Measurements from ENCODE around the gene DYRK4.
"Not testable (repeated sequence)": the region's sequence is repeated elsewhere in the genome, so short reads cannot be mapped to it uniquely, and the experiment has no call there.

Gene DYRK4, protein sequence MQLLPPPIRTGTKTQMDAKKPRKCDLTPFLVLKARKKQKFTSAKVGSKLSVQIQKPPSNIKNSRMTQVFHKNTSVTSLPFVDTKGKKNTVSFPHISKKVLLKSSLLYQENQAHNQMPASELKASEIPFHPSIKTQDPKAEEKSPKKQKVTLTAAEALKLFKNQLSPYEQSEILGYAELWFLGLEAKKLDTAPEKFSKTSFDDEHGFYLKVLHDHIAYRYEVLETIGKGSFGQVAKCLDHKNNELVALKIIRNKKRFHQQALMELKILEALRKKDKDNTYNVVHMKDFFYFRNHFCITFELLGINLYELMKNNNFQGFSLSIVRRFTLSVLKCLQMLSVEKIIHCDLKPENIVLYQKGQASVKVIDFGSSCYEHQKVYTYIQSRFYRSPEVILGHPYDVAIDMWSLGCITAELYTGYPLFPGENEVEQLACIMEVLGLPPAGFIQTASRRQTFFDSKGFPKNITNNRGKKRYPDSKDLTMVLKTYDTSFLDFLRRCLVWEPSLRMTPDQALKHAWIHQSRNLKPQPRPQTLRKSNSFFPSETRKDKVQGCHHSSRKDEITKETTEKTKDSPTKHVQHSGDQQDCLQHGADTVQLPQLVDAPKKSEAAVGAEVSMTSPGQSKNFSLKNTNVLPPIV
- total RNA-seq, result 2.5 to 5.2 reads per million in 2 donors

DNA sequence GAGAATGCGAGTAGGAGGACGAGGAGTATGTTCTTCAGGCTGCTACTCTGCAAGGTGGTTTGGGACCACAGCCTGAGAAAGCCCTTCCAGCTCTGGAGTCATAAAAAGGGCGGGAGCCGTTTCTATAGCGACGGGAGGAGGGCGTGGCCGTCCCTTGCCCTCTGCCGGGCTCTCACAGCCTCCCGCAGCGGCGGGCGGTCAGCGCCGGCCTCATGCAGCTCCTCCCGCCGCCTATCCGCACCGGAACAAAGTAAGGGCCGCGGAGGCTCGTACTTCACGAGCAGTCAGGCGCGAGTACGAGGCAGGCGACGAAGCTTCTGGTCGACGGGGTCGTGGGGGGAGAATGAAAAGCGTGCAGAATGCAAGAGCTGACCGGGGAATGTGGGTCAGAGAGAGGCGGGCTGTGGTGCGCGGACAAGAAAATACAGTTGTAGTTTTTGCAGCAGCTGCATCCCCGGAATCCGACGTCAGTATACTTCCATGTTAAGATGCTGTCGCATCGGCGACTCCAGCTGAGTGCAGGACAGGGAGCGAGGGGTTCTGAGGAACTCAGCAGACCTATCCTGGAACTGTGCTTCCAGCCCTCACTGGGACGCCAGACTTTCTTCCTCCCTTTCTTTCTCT lies at the start of gene DYRK4:
Gene DYRK4, plus strand, starts transcription at position 175 of the 624 bp plus-strand sequence. Its CDS starts 38 bp downstream, at position 213.
- no peak for DNase-seq

DNA sequence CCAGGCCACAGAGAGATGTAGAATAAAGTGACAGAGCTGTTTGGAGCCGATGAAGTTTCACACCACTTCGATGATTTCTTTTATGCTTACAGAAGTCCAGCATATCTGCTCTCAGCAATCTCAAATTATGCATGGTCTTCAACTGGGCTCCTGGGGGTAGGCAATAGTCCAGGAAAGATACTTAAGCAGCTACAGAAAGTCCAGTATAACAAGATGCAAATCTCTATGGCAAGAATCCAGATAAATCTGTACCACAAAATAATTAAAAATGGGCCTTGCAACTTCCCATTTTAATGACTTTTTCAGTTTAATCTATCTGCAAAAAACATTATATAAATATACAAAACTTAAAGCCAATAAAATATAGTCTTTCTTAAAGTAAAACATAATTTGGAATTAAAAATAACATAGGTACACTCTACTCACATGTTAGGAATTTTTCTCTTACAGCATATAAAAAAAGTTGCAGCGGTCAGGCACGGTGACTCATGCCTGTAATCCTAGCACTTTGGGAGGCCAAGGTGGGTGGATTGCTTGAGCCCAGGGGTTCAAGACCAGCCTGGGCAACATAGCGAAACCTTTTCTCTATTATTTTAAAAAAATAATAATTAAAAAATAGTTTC lies 43.8 kb upstream of the DYRK4 start:
- DNase-seq, result no peak

DNA sequence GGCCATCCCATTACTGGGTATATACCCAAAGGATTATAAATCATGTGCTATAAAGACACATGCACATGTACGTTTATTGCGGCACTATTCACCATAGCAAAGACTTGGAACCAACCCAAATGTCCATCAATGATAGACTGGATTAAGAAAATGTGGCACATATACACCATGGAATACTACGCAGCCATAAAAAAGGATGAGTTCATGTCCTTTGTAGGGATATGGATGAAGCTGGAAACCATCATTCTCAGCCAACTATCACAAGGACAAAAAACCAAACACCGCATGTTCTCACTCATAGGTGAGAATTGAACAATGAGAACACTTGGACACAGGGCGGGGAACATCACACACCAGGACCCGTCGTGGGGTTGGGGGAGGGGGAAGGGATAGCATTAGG lies 38.6 kb upstream of the DYRK4 start:
- DNase-seq, result not testable (repeated sequence)

DNA sequence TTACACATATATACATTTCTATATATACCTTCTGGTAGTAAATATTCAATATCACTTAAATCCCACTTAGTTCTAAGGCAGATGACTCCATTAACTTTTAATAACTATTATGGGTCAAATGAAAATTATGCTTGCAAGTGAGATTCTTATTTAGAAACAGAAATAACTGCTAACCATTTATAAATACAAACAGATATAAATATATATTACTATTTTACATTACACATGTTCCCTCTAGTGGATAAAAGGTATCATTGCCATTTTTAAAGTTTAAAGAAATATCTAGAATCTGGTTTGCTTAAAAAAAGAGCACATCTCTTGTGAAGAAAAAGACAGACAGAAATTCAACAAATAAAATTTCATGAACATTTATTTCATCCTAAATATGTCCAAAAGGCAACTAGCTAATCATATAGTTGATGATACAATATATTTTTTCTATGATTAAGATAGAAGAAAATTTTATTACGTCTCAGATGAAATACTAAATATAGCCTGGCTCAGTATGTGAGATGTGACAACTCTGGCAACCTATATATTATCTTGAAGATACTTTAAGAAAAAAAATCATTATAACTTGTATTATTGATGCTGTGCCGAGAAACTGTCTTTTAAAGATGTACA lies 35.0 kb upstream of the DYRK4 start:
- DNase-seq, result peak in 1 of 5 experiments; percentile 16

DNA sequence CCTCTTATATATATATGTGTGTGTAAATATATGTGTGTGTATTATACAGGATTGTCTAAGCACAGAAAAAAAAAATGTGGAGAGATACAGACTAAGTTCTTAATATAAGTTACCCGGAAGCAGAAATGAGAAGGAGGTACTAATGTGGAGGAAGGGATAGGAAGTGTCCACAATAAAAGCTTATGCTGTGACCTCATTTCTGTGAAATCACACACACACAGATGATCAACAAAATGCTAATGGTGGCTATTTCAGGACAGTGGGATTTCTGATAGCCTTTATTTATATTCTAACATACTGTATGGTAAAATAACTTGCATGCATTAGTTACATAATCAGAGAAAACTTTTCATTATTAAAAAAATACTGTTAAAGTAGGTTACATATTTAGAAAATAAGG lies 31.8 kb upstream of the DYRK4 start:
- no peak for DNase-seq

DNA sequence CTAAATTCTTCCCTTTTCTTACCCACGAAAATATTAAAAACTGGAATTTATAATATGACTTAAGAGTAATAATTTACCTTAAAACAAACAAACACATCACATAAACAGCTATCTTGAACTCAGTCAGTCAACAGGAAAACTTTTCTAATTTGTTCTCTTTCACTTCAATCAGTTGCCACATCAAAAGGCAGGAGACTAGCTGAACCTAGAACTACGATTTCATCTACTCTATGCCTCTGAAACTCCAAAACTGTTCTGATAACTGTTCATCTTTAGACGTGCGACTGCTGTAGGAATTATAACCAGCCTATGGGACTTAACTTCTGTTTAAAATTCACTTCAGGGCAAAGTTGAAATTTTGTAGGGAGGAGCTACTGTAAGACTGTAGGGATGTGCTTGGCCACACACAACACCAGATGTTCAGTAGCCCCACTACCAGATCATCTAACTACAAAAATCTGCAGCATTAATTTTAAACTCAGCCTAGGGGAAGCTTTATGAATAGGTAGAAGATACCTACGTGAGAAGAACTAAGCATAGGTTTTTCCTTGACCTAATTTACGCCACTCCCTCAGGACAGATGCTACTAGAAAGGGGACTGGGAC lies 30.9 kb upstream of the DYRK4 start:
- no peak for DNase-seq

DNA sequence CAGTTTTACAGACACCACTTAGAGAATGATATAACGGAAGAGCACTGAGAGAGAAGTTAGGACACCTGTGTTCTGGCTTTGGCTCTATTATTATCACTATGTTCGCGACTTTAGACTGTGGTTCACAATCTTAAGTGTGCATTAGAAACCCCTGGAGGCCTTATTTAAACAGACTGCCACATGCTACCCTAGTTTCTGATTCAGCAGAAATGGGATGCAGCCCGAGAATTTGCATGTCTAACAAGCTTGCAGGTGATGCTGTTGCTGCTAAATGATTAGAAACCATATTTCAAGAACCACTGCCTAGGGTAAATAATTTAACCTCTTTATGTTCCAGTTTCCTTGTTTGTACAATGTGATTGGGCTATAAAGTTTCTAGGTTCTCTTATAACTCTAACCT lies 26.9 kb upstream of the DYRK4 start:
- no peak for DNase-seq

DNA sequence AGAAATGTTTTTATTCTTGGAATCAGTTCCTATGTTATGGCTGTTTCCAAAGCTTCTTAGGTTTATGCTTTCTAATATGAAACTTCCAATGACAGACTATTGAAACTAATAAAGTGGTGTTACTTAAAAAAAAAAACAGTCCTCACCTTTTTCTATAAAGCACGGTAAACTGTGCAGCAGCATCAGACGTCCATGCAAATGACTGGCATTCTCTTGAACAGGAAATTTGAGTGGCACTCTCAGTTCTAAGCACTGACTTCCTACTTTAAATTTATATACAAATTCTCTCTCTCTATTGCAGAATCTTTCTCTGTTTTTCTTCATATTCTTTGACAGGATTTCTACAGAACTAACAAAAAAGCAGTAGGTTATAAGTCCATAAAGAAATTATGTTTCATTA lies 26.1 kb upstream of the DYRK4 start:
- DNase-seq, result no peak

DNA sequence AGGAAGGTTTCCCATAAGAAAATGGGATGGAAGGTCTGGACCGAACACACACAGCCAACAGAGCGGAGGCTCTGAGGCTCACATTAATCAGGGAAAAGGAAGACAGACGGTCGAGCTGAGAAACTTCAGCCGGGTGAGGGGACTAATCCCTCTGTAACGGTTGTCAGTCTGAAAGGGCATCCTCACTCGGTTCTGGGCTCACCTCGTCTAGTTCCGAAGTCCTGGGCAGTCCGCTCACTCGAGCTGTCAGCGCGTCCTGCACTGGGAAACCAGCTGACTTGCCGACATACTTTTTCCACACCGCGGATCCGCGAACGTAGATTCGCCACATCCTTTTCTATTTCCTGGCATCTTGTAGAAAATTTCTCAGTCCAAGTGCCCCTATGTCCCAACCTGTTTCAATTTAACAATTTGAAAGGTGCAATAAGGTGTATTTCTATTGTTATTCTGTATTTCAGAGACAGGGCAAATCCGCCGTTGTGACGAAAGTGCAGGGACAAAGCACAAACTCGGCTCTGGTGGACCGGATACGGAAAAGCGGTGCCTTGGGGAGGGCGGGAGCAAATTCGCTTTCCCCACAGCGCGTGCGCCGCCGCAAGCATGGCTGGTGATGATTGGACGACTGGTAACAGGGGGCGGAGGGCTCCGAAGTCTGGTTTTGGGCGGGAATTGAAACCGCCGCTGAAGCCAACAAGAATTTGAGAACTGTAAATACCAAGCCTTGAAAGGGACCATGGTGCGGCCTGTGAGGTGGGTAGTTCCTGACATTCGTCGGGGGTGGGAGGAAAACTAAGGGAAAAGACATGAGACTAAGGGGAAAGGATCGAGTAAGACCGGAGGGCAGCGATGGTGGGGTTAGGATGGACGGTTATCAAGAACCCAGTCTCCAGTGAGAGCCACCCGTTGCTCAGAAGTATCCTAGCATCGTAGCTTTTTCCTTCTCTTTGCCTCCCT lies 23.5 kb upstream of the DYRK4 start, which contains the start of gene RAD51AP1:
Gene RAD51AP1, plus strand, starts transcription at position 684 of the 954 bp plus-strand sequence. Its CDS starts 50 bp downstream, at position 734.
- DNase-seq, result peak; percentile 83 to 99 (median 92)

DNA sequence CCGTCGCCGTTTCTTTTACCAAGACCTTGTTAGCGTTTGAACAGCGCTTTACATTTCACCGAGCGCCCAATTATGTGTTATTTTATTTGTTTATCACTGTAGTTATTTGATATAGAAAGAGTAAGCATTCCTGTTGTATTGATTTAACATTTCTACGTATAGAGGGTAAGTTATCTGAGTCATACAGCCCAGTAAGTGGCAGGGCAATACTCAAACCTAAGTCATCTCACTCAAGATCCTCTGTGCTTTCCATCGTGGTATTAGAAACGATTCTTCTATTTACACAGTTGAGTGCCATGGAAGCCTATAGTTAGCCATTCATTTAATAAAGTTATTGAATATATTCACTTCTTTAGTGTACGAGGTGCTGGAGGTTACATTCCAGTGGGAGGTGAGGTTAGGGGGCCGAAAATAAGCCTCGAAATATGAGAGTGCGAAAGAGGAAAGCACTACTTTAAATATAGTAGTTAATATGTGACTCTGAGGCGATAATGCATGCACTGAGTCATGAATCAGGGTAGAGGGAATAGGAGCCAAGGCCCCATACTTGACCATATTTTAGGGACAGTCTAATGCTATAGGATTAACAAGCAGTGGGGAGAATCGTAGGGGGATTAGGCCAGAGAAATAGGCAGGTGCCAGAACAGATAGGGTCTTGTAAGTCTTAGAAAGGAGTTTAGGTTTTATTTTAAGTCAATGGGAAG lies 22.7 kb upstream of the DYRK4 start:
- DNase-seq, result peak in 1 of 5 experiments; percentile 28

DNA sequence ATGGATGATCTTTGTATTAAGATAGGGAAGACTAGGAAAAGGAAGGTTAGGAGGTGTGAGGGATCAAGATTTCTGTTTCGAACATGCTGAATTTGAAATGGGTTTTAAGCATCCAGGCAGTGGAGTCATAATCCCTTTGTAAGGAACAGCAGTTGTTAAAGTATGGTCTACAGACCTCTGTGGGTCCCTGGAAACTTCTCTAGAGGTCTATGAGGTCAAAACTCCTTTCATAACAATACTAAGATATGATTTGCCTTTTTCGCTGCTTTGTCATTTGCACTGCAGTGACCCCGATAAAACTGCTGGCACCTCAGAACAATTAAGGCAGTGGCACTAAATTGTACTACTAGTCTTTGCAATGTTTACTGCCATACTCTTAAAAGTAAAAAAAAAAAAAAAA lies 21.8 kb upstream of the DYRK4 start:
- DNase-seq, result peak in 1 of 5 experiments; percentile 55

DNA sequence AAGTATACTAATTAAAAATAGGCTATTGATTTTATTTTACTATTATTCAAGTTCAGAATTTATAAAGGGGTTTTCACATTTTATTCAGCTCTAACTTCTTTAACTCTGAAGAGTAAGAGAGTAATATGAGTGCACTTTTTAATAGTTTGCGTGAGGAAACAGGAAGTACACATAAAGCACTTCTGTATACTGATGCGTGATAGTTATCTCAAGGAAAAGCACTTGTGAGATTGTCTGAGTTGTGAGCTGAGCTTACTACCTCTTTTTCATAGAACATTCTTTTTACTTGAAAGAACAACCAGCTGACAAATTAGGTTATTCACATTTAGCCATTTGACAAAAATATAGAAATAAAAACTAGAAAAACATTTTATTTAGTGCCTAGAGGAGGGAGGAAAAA lies 21.4 kb upstream of the DYRK4 start:
- DNase-seq, result peak in 1 of 5 experiments; percentile 53

DNA sequence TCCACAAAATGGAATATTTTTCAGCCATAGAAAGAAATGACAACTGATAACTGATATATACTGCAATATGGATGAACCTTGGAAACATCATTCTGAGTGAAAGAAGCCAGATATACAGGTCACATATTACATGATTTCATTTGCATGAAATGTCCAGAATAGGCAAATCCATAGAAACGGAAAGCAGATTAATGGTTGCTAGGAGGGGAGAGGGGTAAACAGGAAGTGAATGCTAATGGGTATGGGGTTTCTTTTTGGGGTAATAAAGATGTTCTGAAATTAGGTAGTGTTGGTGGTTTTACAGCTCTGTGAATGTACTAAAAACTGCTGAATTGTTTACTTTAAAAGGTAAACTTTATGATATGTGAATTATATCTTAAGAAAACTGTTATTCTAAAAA lies 16.8 kb upstream of the DYRK4 start:
- DNase-seq, result no peak

DNA sequence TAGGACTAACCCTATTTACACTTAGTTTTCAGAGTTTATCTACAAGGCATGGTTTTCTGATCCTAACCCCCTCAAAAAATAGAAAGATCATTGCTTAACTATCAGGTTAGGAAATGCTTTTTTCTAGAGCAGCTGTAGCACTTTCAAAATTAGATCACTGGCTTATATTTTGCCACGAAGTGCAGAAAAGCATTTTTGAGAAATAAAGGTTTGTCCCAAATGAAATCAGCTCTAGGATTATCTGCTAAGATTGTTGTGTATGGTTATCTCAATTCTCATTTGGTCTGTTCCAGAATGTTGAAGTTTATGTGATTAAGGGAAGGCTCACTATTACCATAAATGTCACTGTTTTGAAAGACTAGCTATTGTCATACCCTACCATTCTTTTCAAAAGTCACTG lies 9.8 kb upstream of the DYRK4 start:
- no peak for DNase-seq

DNA sequence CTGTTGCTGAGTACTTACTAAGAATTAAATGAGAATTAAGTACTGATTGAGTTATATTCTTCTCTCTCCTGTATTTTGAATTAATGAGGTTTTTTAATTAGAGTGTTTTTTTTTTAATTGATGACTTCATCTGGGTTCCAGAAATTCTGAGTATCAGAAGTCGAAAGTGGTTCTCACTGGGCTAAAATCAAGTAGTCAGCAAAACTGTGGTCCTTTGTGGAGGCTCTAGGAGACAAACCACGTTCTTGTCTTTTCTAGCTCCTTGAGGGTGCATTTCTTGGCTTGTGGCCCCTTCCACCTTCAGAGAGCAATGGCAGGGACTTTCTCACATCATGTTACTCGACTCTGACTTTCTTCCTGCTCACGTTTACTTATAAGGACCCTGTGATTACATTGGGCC lies 8.1 kb upstream of the DYRK4 start:
- no peak for DNase-seq

DNA sequence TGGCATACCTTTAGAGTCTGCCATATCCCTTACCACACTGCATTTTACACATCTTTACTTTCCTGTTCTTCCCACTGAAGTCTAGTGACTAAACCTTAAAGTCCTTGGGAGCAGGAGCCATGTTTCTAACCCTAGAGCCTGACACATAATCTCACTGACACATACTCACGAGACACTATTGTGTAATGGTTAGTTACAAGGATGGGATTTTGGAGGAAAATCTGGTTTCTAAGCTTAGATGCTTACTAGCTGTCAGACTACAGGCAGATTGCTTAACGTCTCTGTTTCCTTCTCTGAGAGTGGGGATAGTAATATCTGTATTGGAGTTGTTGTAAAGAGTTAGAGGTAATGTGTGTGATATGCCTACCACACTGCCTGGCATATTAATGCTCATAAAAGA lies 6.2 kb upstream of the DYRK4 start:
- no peak for DNase-seq

DNA sequence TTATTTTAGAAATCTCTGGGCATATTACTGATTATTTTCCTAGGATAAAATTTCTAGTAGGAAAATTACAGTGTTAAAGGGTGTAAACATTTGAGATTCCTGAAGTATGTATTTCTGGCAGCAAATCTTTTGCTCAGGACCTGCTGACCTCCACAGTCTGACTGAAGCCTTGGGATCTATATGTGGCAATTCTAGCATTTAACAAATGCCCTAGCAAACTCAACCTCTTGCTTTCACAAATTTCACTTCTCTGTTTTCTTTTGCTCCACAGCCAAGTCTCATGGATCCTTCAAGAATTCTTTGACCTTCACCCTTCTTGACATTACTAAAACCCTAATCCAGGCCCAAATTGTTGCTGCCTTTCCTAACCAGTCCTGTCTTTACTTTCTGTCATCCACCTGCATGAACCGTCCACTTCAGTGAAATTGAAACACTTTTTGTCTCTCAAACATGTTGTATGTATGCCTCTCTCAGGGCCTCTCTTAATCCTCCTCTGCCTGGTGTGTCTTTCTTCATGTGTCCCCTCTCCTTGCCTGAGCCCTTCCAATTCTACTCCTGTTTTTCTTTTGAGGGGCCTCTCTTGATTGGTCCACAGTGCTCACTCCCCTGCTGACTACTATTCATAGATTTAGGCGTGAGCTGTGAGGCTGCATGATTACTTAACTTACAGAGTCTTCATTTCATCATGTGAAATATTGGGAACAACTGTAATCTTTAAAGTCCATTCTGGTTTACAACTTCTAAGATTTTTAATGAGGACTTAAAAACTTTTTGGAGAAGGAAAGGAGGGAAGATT lies 5.1 kb upstream of the DYRK4 start:
- DNase-seq, result no peak

DNA sequence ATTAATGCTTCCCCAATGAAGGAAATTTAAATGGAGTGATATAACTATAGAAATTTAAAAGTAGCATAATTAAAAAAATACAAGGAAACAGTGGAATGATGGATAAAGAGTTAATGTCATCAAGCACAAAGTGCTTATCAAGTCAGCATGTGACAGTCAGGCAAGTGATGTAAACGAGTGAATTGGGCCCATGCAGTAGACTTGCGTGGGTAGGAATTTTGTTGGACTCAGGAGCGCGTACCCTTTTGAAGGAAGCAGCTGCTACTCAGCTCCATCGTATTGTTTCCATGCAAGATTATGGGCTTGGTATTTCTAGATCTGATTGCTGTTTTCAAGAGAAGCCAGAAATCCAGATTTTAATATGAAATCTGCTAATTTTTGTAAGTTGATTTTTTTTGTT lies 4.4 kb upstream of the DYRK4 start:
- DNase-seq, result no peak

DNA sequence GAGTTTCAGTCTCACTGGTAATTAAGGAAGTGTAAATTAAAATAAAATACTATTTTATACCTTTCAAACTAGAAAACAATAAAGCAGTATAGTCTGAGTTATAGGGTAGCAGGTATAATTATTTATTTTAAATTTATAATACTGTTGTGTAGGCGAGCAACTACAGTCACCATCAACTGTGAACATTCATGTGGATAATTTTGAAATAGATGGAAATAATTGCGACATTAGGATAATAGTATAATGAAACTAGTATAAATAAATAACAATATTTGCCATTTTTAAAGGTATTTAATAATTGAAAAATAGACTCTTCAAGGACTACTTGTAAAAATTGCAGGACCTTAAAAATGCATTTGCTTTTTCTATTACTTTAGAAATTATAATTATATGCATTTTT lies 3.8 kb upstream of the DYRK4 start:
- DNase-seq, result no peak

DNA sequence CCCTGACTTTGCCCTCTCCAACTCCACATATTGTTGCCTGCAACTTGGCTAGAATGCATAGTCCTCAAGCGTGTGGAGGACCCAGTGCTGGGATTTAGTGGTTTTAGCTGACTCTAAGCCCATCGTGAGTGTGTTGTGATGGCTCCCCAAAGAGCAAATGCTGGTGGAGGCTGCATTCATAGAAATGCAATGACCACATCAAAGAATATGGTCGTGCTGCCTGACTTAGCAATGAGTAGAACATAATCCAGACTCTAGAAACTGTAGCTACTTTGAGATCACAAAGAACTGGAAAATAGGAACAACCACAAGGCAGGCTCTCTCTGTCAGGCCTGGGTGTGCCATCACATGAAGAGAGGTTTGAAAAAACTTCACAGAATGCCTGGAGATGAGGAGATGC lies 1.3 kb downstream of the DYRK4 start:
- no peak for DNase-seq

All from T-helper 2 cell (primary cell).